Ovary (tissue), 9 donors: ENCODE measurements around the gene SLC10A3. TPM values are rescaled to one million over a fixed set of nuclear protein-coding genes. Genes with fewer than 3 reads are reported as not detected.

Experiments used
- DNase-seq, 5 donors: peaks; one replicate each; pipeline ENCODE4 v3.0.0-alpha.2; 2019 to 2020
- H3K27ac ChIP-seq, 2 donors: fragments of 200-600 bp; one replicate each; pipeline versions ENCODE4 v1.5.1 to v1.8.0; 2019 to 2022
- H3K27me3 ChIP-seq: fragments of 200-600 bp; one replicate; pipeline ENCODE4 v1.8.0; 2022
- H3K36me3 ChIP-seq: fragments of 200-600 bp; sonication (generic); one replicate; pipeline ENCODE4 v1.5.1; 2019
- H3K4me1 ChIP-seq: one replicate; pipeline ENCODE4 v1.8.1; 2013; ENCODE audit warnings: mild to moderate bottlenecking, moderate library complexity; ENCODE audit not compliant: insufficient read depth
- H3K4me3 ChIP-seq: fragments of 200-600 bp; sonication (generic); one replicate; pipeline ENCODE4 v1.5.1; 2017
- H3K9me3 ChIP-seq, 2 donors: fragments of 200-600 bp in 1 of 2; sonication (generic) in 1 of 2; one replicate each; pipeline versions ENCODE4 v1.5.1 to v1.8.1; 2013 to 2019; ENCODE audit warnings: mild to moderate bottlenecking in 1 of 2, moderate library complexity in 1 of 2
- CTCF ChIP-seq, 3 donors: fragments of 450-650 bp in 2 of 3; fragments of 200-600 bp in 1 of 3; IDR thresholded peaks; one replicate each; pipeline versions ENCODE4 v1.5.1 to v1.8.0; 2016 to 2022; ENCODE audit warnings: antibody characterized with exemption in 3 of 3, mild to moderate bottlenecking in 1 of 3
- EP300 ChIP-seq: sonication (generic); formaldehyde crosslinking; IDR thresholded peaks from one replicate; pipeline ENCODE4 v1.6.1; 2017; ENCODE audit warnings: antibody characterized with exemption
- POLR2A ChIP-seq: fragments of 450-650 bp; IDR thresholded peaks from one replicate; pipeline ENCODE4 v1.6.1; 2017; ENCODE audit warnings: antibody characterized with exemption, mild to moderate bottlenecking, moderate library complexity
- WGBS, 3 donors: extraction: QIAGEN DNeasy Blood & Tissue Kit in 1 of 3; methylation state at CpG; one replicate each; pipeline versions ENCODE4 v1.1.5 to v1.1.7; 2013 to 2017; 5-methylcytosine and 5-hydroxymethylcytosine counted together
- intact Hi-C, 4 donors: fragments of 100-400 bp; cut with DNase I; formaldehyde crosslinking; loops; one replicate each; pipeline versions ENCODE4 v1.11.0 to v1.15.1; 2022 to 2023
- polyA plus RNA-seq, 2 donors: library from polyadenylated mRNA; stranded (reverse); fragments of 200-250 nt in 1 of 2; fragments of 350-450 nt in 1 of 2; fragmentation: Illumina TruSeq in 1 of 2; extraction: RNeasy Lipid Tissue Mini Kit (QIAGEN cat#74804) in 1 of 2; gene quantifications; one replicate each; pipeline ENCODE4 v1.2.3, GENCODE V29; 2013 to 2014
- total RNA-seq, 7 donors: library from RNA; depleted of rRNA in 2 of 7; stranded (reverse); fragments of >200 nt in 2 of 7; fragmentation: NEBNext Ultra II Directional in 3 of 7; extraction: Animal tissue kit (Norgen Biotek cat#: 25700) in 3 of 7; gene quantifications; one replicate each; pipeline versions ENCODE4 v1.1.0 to v1.2.4, GENCODE V29; 2016 to 2023
- donor health status: DM: no; HTN: no; CAD: no; lungs with moderate emphysema.
- donor health status: DM: no; HTN: no; CAD: no.
- donor health status: Bipolar disorder and iron deficiency.
- donor health status: DM: yes; HTN: yes; CAD: no.
- donor health status: DM: no; HTN: no; CAD: no.
- donor health status: DM: yes; HTN: yes; CAD: no.

The SLC10A3 gene
- total and polyA plus RNA-seq, 9 donors, result 5.5 to 49.8 (median 37.6) TPM

- intact Hi-C loops, result no loop called here
- 93 to 95% (median 93%) methylated on average over 23 of the region's 23 CpGs for WGBS, 3 donors
Measured at GRCh38 chrX:154468217-154468616, 22.2 kb downstream of the SLC10A3 start.

GRCh38 chrX:154467556-154467955 lies 22.9 kb downstream of the SLC10A3 start:
- no peak for DNase-seq
- no peaks in the 10 kb centered on the region for H3K9me3 ChIP-seq
- no peaks in the 10 kb centered on the region for H3K36me3 ChIP-seq
- no peak overlapping the region for H3K27ac ChIP-seq
- intact Hi-C loops, result no loop called here
- no peaks in the 10 kb centered on the region for H3K27me3 ChIP-seq
- 92 to 93% (median 92%) methylated on average over 13 to 21 of the region's 21 CpGs for WGBS, 3 donors
- TF ChIP-seq EP300 (no peak), CTCF (IDR thresholded peaks at IDR 0.05) (no peak), POLR2A (no peak)
- no peaks in the 10 kb centered on the region for H3K4me1 ChIP-seq
- H3K4me3 ChIP-seq, result no peak overlapping the region

More at GRCh38 chrX:154468217-154468616, 22.2 kb downstream of the SLC10A3 start:
- Histone ChIP-seq H3K4me3 (no peak overlapping the region), H3K36me3 (no peaks in the 10 kb centered on the region), H3K27ac (no peak overlapping the region), H3K27me3 (no peaks in the 10 kb centered on the region), H3K4me1 (no peaks in the 10 kb centered on the region), H3K9me3 (no peaks in the 10 kb centered on the region)
- no peak for DNase-seq
- TF ChIP-seq EP300 (no peak), POLR2A (no peak), CTCF (IDR thresholded peaks at IDR 0.05) (no peak)

- no peaks in the 10 kb centered on the region for H3K4me1 ChIP-seq
- no peaks in the 10 kb centered on the region for H3K27me3 ChIP-seq
- H3K4me3 ChIP-seq, result no peak overlapping the region
- H3K36me3 ChIP-seq, result no peaks in the 10 kb centered on the region
- no peak overlapping the region for H3K27ac ChIP-seq
- WGBS, 3 donors, result 89 to 95% (median 91%) methylated on average over 14 to 15 of the region's 15 CpGs
- TF ChIP-seq POLR2A (no peak), CTCF (IDR thresholded peaks at IDR 0.05) (no peak), EP300 (no peak)
- intact Hi-C loops, result no loop called here
- H3K9me3 ChIP-seq, result no peaks in the 10 kb centered on the region
- DNase-seq, result no peak
Measured at GRCh38 chrX:154466907-154467306, 23.5 kb downstream of the SLC10A3 start.

- Histone ChIP-seq H3K4me1 (no peaks in the 10 kb centered on the region), H3K4me3 (no peak overlapping the region), H3K27ac (no peak overlapping the region), H3K9me3 (no peaks in the 10 kb centered on the region), H3K27me3 (no peaks in the 10 kb centered on the region), H3K36me3 (no peaks in the 10 kb centered on the region)
- no peak for TF ChIP-seq POLR2A
- no peak for TF ChIP-seq EP300
- no peak for TF ChIP-seq CTCF (IDR thresholded peaks at IDR 0.05)
- no peak for DNase-seq
- intact Hi-C loops, result no loop called here
- WGBS, 3 donors, result 88 to 94% (median 92%) methylated on average over 30 to 32 of the region's 32 CpGs
Measured at GRCh38 chrX:154466036-154466435, 24.4 kb downstream of the SLC10A3 start.
